Gastrocnemius medialis (tissue), 4 donors: Measurements from ENCODE around the gene APOH. TPM values are rescaled to one million over a fixed set of nuclear protein-coding genes. Genes with fewer than 3 reads are reported as not detected.

Experiments
- ATAC-seq, 2 donors: fragments of 150-250 bp; one replicate each; pipeline ENCODE4 v1.9.1; 2016
- DNase-seq, 2 donors: peaks; one replicate each; pipeline ENCODE4 v3.0.0-alpha.2; 2019
- H3K27ac ChIP-seq, 4 donors: fragments of 200-600 bp; sonication (generic); 1 replicate in 1 of 4; 2 replicates in 3 of 4; pipeline ENCODE4 v1.5.1; 2016 to 2018; ENCODE audit warnings: mild to moderate bottlenecking in 2 of 4, moderate library complexity in 1 of 4
- H3K27me3 ChIP-seq, 3 donors: fragments of 200-600 bp; sonication (generic) in 2 of 3; 1 replicate in 1 of 3; 2 replicates in 2 of 3; pipeline versions ENCODE4 v1.5.1 to v1.6.0; 2016 to 2019; ENCODE audit warnings: mild to moderate bottlenecking in 1 of 3, moderate library complexity in 1 of 3
- H3K36me3 ChIP-seq, 2 donors: fragments of 200-600 bp; sonication (generic) in 1 of 2; one replicate each; pipeline ENCODE4 v1.5.1; 2017 to 2018
- H3K4me1 ChIP-seq, 2 donors: fragments of 200-600 bp; sonication (generic) in 1 of 2; one replicate each; pipeline ENCODE4 v1.5.1; 2016 to 2017; ENCODE audit warnings: mild to moderate bottlenecking in 2 of 2
- H3K4me3 ChIP-seq, 4 donors: fragments of 200-600 bp; sonication (generic) in 3 of 4; 1 replicate in 1 of 4; 2 replicates in 3 of 4; pipeline ENCODE4 v1.5.1; 2016 to 2019; ENCODE audit warnings: mild to moderate bottlenecking in 2 of 4
- H3K9me3 ChIP-seq, 3 donors: fragments of 200-600 bp; sonication (generic) in 2 of 3; 1 replicate in 1 of 3; 2 replicates in 2 of 3; pipeline ENCODE4 v1.5.1; 2016 to 2019
- CTCF ChIP-seq, 5 experiments: fragments of 450-650 bp in 3 of 5; fragments of 200-600 bp in 2 of 5; sonication (generic) in 2 of 5; IDR thresholded peaks in 4 of 5; conservative IDR thresholded peaks in 1 of 5; 1 replicate in 4 of 5; 2 replicates in 1 of 5; pipeline ENCODE4 v1.5.1; 2016 to 2019; ENCODE audit warnings: antibody characterized with exemption in 5 of 5, mild to moderate bottlenecking in 3 of 5, moderate library complexity in 3 of 5
- POLR2A ChIP-seq, 2 donors: fragments of 450-650 bp; IDR thresholded peaks; one replicate each; pipeline ENCODE4 v1.6.1; 2017; ENCODE audit warnings: antibody characterized with exemption in 2 of 2, mild to moderate bottlenecking in 2 of 2, moderate library complexity in 2 of 2
- in situ Hi-C, 4 donors: fragments of 200-750 bp; cut with MboI; loops; one replicate each; pipeline versions ENCODE4 v1.15.0 to v1.8.0; 2017; ENCODE audit warnings: low sequenced_read_pairs in 4 of 4
- intact Hi-C: fragments of 100-400 bp; cut with DNase I; formaldehyde crosslinking; loops from one replicate; pipeline ENCODE4 v1.15.1; 2023; ENCODE audit warnings: low total_unique reads
- total RNA-seq, 4 donors: library from RNA; depleted of rRNA; stranded (reverse); fragments of >200 nt; gene quantifications; one replicate each; pipeline versions ENCODE4 v1.1.0 to v1.2.3, GENCODE V29; 2016

APOH gene
- total RNA-seq, 4 donors from 2014 or later: 4.4 to 11.5 TPM; not detected in 2

- intact Hi-C loops (no loop called here), in situ Hi-C loops (loop anchor here in 2 of 4 donors (25.0 kb wide), 1 partner anchor 885 kb away; no protein-coding TSS in a partner anchor)
- Histone ChIP-seq H3K4me1 (peaks cover 9 to 23% of the 10 kb centered on the region in 2 donors), H3K9me3 (no peaks in the 10 kb centered on the region), H3K27ac (no peak overlapping the region), H3K4me3 (no peak overlapping the region), H3K36me3 (no peaks in the 10 kb centered on the region), H3K27me3 (no peaks in the 10 kb centered on the region)
- ATAC-seq (no peak), DNase-seq (no peak)
- no peak for TF ChIP-seq POLR2A (IDR thresholded peaks at IDR 0.05)
- no peak for TF ChIP-seq CTCF (IDR thresholded peaks at IDR 0.05 in 4 of 5, conservative IDR thresholded peaks at IDR 0.05 in 1 of 5)
These were observed 57.1 kb downstream of the APOH start for GRCh38 chr17:66172144-66172543.

DNA sequence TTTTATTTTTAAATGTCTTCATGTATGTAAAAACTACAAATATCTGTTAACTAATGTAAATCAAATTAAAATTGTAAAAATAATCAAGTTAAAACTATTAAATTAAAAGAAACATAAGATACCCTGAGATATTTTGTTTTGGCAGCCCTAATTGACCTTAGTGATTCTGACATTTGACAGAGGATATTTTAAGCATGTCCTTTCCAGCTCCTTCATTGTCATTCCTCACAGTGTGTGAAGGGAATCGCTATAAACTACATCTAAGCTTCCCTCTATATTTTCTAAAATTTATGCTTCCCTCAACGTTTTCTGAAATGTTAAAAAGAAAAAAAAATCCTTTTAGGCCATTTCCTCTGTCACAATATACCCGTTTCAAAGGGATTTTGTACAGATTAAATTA, 57.5 kb downstream of the APOH start:
- no peak for TF ChIP-seq POLR2A (IDR thresholded peaks at IDR 0.05)
- no peak for TF ChIP-seq CTCF (IDR thresholded peaks at IDR 0.05 in 4 of 5, conservative IDR thresholded peaks at IDR 0.05 in 1 of 5)
- in situ Hi-C loops: loop anchor here in 2 of 4 donors (25.0 kb wide), 1 partner anchor 884 kb away; no protein-coding TSS in a partner anchor
- DNase-seq: no peak
- H3K4me1 ChIP-seq: peaks cover 9 to 23% of the 10 kb centered on the region in 2 donors
- H3K9me3 ChIP-seq: no peaks in the 10 kb centered on the region
- H3K4me3 ChIP-seq: no peak overlapping the region
- H3K27ac ChIP-seq: no peak overlapping the region
- H3K36me3 ChIP-seq: no peaks in the 10 kb centered on the region
- ATAC-seq: no peak
- no peaks in the 10 kb centered on the region for H3K27me3 ChIP-seq
- intact Hi-C loops: no loop called here

DNA sequence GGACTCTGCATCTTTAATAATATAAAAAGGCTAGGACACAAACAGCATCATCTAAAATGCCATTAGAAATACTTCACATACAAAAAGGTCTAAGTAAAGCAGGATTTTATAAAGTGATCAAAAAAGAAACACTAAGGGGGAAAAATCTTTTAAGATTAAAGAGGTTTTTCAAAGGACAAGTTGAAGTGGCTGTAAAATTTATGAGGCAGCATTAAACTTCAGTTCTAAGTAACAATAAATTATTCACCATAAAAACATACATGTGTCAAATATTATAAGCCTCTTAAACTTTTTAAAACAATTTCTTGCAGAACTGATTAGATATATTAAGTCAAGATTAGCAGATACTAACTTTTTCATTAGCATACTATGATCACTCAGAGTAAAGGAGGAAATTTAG, 58.0 kb downstream of the APOH start:
- TF ChIP-seq POLR2A (IDR thresholded peaks at IDR 0.05) (no peak), CTCF (IDR thresholded peaks at IDR 0.05 in 4 of 5, conservative IDR thresholded peaks at IDR 0.05 in 1 of 5) (no peak)
- no peaks in the 10 kb centered on the region for H3K36me3 ChIP-seq

DNA sequence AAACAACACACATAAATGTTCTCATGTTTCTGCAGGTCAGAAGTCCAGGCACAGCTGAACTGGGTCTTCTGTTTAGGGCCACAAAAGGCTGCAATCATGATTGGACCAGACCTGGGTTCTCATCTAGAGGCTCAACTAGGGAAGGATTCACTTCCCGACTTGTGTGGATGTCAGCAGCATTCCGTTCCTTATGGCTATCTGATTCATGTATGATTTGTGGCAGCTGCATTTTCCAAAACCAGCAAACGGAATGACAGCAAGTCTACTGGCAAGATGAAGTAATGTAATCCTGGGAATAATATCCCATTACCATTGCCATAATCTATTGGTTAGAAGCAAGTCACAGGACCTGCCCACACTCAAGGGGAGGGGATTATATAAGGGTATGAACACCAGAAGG, 59.4 kb downstream of the APOH start:
- TF ChIP-seq CTCF (IDR thresholded peaks at IDR 0.05 in 4 of 5, conservative IDR thresholded peaks at IDR 0.05 in 1 of 5) (no peak), POLR2A (IDR thresholded peaks at IDR 0.05) (no peak)
- no peaks in the 10 kb centered on the region for H3K36me3 ChIP-seq
- no peaks in the 10 kb centered on the region for H3K27me3 ChIP-seq
- intact Hi-C loops: loop anchor here (5.0 kb wide), 2 partner anchors 748 to 878 kb away; no protein-coding TSS in a partner anchor
- no peaks in the 10 kb centered on the region for H3K9me3 ChIP-seq
- H3K4me3 ChIP-seq: no peak overlapping the region
- no peak overlapping the region for H3K27ac ChIP-seq
- DNase-seq (no peak), ATAC-seq (no peak)
- in situ Hi-C loops: loop anchor here (5.0 to 25.0 kb wide), 4 partner anchors 875 to 938 kb away; no protein-coding TSS in a partner anchor
- H3K4me1 ChIP-seq: peaks cover 9 to 23% of the 10 kb centered on the region in 2 donors

More for the DNA sequence above, 58.0 kb downstream of the APOH start:
- in situ Hi-C loops: loop anchor here in 2 of 4 donors (25.0 kb wide), 1 partner anchor 884 kb away; no protein-coding TSS in a partner anchor
- Histone ChIP-seq H3K4me3 (no peak overlapping the region), H3K4me1 (peaks cover 9 to 23% of the 10 kb centered on the region in 2 donors), H3K9me3 (no peaks in the 10 kb centered on the region), H3K27me3 (no peaks in the 10 kb centered on the region), H3K27ac (no peak overlapping the region)
- DNase-seq: no peak
- ATAC-seq: no peak
- intact Hi-C loops: no loop called here
